RWPE2 (cell line): ENCODE results near the gene MARCHF9.

Source experiments
- ATAC-seq: fragments of 200-7000 bp; cut with Tn5 transposase; 3 replicates; pipeline ENCODE4 v1.9.1; 2021; ENCODE audit warnings: low read depth
- DNase-seq: peaks from one replicate; pipeline ENCODE4 v3.0.0-alpha.2; 2020; ENCODE audit warnings: low spot score
- H3K27ac ChIP-seq: fragments of 450-650 bp; 2 replicates; pipeline ENCODE4 v1.5.1; 2017; ENCODE audit warnings: mild to moderate bottlenecking; ENCODE audit not compliant: poor library complexity, severe bottlenecking
- H3K27me3 ChIP-seq: fragments of 250-450 bp; sonication (Bioruptor Pico); 2 replicates; pipeline ENCODE4 v1.5.1; 2021; ENCODE audit warnings: mild to moderate bottlenecking, moderate library complexity; ENCODE audit not compliant: insufficient read depth, poor library complexity, severe bottlenecking
- H3K36me3 ChIP-seq: fragments of 250-450 bp; sonication (Bioruptor Pico); 2 replicates; pipeline ENCODE4 v1.5.1; 2020; ENCODE audit warnings: low read depth, mild to moderate bottlenecking, moderate library complexity
- H3K4me1 ChIP-seq: fragments of 250-450 bp; sonication (Bioruptor Pico); 2 replicates; pipeline ENCODE4 v1.5.1; 2021; ENCODE audit warnings: mild to moderate bottlenecking, moderate library complexity; ENCODE audit not compliant: insufficient read depth, poor library complexity, severe bottlenecking
- H3K4me3 ChIP-seq: fragments of 250-450 bp; sonication (Bioruptor Pico); 2 replicates; pipeline ENCODE4 v1.5.1; 2021; ENCODE audit warnings: mild to moderate bottlenecking, moderate library complexity; ENCODE audit not compliant: severe bottlenecking
- H3K9me3 ChIP-seq: fragments of 250-450 bp; sonication (Bioruptor Pico); 2 replicates; pipeline ENCODE4 v1.5.1; 2021; ENCODE audit warnings: mild to moderate bottlenecking, moderate library complexity; ENCODE audit not compliant: severe bottlenecking
- TF ChIP-seq, protein P1 (sequence below): fragments of 450-650 bp; IDR thresholded peaks from one replicate; pipeline ENCODE4 v1.5.1; 2017; ENCODE audit warnings: mild to moderate bottlenecking, moderate library complexity; ENCODE audit not compliant: poor library complexity, severe bottlenecking

MARCHF9 gene

DNA sequence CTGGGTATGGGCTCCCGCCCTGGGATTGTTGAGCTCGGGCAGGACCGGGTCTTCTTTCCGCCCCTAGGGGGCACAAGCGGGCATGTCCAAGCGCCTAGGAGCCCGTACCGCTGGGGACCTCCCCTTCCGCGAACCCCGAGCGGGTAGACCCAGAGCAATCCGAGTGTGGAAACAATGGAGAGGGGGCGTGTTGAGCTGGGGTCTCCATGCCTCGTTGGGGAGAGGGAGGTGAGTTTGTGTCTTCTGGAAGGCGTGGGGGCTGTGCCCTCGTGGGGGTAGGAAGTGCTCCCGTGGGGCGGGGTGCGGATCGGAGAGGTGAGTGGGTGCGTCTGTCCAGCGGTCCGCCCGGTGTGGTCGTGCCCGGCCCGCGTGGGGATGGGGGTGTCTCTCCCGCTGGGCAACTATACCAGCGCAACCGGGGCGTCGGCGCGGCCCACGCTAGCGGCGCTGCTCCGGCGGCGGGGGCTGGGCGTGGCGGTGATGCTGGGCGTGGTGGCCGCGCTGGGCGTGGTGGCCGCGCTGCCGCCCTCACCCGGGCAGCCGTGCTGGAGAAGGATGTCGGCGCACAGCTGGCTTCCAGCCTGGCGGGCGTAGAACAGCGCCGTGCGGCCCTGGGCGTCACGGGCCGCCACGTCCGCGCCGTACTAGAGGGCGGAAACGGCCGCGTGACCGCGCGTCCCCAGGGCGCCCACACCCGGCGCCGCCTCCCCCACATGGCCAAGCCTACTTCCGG lies 28.6 kb upstream of the MARCHF9 start:
- DNase-seq (no peak), ATAC-seq (peak; percentile 86)
- peak overlapping the region; percentile 67 for H3K4me3 ChIP-seq

DNA sequence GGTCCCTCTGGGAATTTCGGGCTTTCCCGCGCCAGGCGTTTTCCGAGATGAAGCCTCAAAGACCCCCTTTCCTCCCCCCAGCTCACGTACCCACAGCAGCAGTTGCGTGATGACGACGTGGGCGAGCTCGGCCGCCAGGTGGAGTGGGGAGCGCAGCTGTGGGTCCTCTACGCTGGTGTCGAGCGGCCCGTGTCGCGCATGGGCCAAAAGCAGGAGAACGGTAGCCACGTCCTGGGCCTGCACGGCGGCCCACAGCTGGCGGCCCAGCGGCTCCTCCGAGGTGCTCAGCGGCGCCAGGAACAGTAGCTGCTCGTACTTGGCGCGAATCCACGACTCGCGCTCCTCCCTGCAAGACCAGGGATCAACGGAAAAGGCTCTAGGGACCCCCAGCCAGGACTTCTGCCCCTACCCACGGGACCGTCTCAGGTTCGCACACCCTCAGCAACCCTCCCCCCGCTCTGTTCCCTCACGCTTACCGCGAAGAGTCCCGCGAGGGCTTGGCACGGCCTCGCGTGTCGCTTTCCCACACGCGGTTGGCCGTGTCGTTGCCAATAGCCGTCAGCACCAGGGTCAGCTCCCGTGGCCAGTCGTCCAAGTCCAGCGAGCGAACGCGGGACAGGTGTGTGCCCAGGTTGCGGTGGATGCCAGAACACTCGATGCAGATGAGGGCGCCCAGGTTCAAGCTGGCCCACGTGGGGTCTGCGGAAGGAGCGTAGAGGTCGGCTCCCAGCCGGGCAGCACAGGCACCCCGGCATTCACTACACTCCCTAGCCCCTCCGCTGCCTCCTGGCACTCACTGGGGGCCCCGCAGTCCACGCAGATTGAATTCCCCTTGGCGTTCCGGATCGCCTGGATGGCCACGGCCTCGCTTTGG lies 27.8 kb upstream of the MARCHF9 start:
- DNase-seq: no peak
- H3K27me3 ChIP-seq: no peaks in the 10 kb centered on the region
- peak; percentile 5; the same call in 1 of the 3 replicates for ATAC-seq

More for the DNA sequence above, 28.6 kb upstream of the MARCHF9 start:
- Histone ChIP-seq H3K27me3 (no peaks in the 10 kb centered on the region), H3K4me1 (no peaks in the 10 kb centered on the region), H3K36me3 (no peaks in the 10 kb centered on the region), H3K27ac (peak overlapping the region; percentile 46), H3K9me3 (no peaks in the 10 kb centered on the region)
- TF ChIP-seq, protein P1, sequence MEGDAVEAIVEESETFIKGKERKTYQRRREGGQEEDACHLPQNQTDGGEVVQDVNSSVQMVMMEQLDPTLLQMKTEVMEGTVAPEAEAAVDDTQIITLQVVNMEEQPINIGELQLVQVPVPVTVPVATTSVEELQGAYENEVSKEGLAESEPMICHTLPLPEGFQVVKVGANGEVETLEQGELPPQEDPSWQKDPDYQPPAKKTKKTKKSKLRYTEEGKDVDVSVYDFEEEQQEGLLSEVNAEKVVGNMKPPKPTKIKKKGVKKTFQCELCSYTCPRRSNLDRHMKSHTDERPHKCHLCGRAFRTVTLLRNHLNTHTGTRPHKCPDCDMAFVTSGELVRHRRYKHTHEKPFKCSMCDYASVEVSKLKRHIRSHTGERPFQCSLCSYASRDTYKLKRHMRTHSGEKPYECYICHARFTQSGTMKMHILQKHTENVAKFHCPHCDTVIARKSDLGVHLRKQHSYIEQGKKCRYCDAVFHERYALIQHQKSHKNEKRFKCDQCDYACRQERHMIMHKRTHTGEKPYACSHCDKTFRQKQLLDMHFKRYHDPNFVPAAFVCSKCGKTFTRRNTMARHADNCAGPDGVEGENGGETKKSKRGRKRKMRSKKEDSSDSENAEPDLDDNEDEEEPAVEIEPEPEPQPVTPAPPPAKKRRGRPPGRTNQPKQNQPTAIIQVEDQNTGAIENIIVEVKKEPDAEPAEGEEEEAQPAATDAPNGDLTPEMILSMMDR: peak; percentile 96

DNA sequence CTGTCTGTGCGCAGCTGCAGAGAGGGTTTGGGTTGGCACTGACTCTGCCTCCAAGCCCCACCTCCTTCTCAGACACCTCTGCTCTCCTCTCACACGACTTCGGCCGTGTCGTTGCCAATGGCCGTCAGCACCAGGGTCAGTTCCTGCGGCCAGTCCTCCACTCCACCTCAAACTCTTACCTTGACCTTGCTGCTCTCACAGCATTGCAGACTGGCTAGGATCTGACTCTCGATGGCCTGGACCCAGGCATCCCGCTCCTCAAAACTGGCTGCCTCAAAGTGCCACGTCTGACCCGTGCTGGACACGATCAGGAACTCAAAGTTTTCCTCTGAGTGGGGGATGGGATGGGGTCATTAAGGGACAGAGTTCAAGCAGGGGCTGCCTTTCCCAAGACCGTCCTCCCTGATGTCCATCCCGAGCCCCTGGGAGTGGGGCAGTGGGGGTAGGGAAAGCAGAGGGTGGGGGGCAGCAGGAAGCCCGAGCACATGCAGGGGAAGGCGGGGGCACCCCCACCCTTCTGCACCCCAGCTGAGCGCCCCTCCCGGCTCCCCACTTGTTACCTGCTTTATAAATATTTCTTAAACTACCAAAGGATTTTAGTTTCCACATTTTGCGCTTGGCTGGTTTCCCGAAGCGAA lies 27.0 kb upstream of the MARCHF9 start:
- Histone ChIP-seq H3K4me3 (no peak overlapping the region), H3K27me3 (no peaks in the 10 kb centered on the region), H3K4me1 (no peaks in the 10 kb centered on the region), H3K27ac (no peak overlapping the region), H3K9me3 (no peaks in the 10 kb centered on the region), H3K36me3 (no peaks in the 10 kb centered on the region)
- ATAC-seq: no peak
- TF ChIP-seq, protein P1: no peak
- DNase-seq: no peak

More for the DNA sequence above, 27.8 kb upstream of the MARCHF9 start:
- H3K4me1 ChIP-seq: no peaks in the 10 kb centered on the region
- no peaks in the 10 kb centered on the region for H3K36me3 ChIP-seq
- no peaks in the 10 kb centered on the region for H3K9me3 ChIP-seq
- H3K4me3 ChIP-seq: peak overlapping the region; percentile 67
- TF ChIP-seq, protein P1: no peak
- peak overlapping the region; percentile 46 for H3K27ac ChIP-seq

DNA sequence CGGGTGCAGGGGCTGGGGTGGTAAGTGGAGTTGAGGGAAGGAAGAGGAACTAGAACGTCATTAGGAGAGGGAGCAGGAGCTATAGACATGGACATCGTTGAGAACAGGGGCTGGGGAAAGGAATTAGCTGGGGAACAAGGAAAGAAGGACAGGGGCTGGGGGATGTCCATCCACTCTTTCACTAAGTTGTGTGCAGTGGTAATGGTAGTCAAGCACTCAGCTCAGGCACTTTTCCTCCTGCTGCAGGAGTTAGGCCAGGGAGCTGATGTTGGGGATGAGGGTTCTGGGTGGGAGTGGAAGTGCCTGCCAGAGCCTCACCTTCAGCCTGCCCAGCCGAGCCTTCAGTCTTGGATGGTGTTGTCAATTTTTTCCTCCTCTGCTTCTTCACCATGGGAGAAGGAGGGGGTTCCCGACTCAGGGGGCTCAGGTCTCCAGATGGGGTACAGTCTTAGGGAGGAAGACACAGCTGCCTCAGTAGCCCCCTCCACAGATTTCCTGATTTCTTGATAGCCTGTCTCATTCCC lies 25.5 kb upstream of the MARCHF9 start:
- DNase-seq: no peak
- TF ChIP-seq, protein P1: no peak
- no peaks in the 10 kb centered on the region for H3K36me3 ChIP-seq
- no peak overlapping the region for H3K27ac ChIP-seq
- ATAC-seq: no peak
- H3K27me3 ChIP-seq: no peaks in the 10 kb centered on the region
- no peaks in the 10 kb centered on the region for H3K9me3 ChIP-seq
- no peaks in the 10 kb centered on the region for H3K4me1 ChIP-seq
- H3K4me3 ChIP-seq: no peak overlapping the region
